Neural cell (in vitro differentiated cells): Measurements from ENCODE around the gene RAB28.

ENCODE experiments used
- CTCF ChIP-seq: fragments of 450-650 bp; IDR thresholded peaks from 2 replicates; pipeline ENCODE4 v1.5.1; 2014; ENCODE audit warnings: antibody characterized with exemption, mild to moderate bottlenecking, moderate library complexity; ENCODE audit not compliant: poor library complexity, severe bottlenecking
- EP300 ChIP-seq: fragments of 450-650 bp; conservative IDR thresholded peaks from 2 replicates; pipeline ENCODE4 v1.6.1; 2014; ENCODE audit warnings: antibody characterized with exemption, mild to moderate bottlenecking, moderate library complexity; ENCODE audit not compliant: poor library complexity, severe bottlenecking
- EZH2 ChIP-seq: fragments of 200-600, 300-800 bp; shearing (Covaris generic), sonication (generic); IDR thresholded peaks from 2 replicates; pipeline ENCODE4 v1.6.1; 2014; ENCODE audit warnings: antibody characterized with exemption, low read length, borderline replicate concordance, mild to moderate bottlenecking; ENCODE audit not compliant: insufficient read depth, poor library complexity, severe bottlenecking
- MXI1 ChIP-seq: fragments of 450-650 bp; conservative IDR thresholded peaks from 2 replicates; pipeline ENCODE4 v1.6.1; 2014; ENCODE audit warnings: antibody characterized with exemption, mild to moderate bottlenecking; ENCODE audit not compliant: poor library complexity, severe bottlenecking
- RAD21 ChIP-seq: fragments of 450-650 bp; conservative IDR thresholded peaks from 2 replicates; pipeline ENCODE4 v1.6.1; 2014; ENCODE audit warnings: antibody characterized with exemption, mild to moderate bottlenecking, moderate library complexity
- REST ChIP-seq: IDR thresholded peaks from 2 replicates; pipeline ENCODE4 v1.6.1; 2012; ENCODE audit warnings: borderline replicate concordance
- SMC3 ChIP-seq: fragments of 450-650 bp; conservative IDR thresholded peaks from 2 replicates; pipeline ENCODE4 v1.6.1; 2014; ENCODE audit warnings: antibody characterized with exemption, mild to moderate bottlenecking, moderate library complexity; ENCODE audit not compliant: poor library complexity
- TAF1 ChIP-seq: IDR thresholded peaks from 2 replicates; pipeline ENCODE4 v1.6.1; 2012; ENCODE audit warnings: low read depth

- no peak for TF ChIP-seq CTCF
- TF ChIP-seq MXI1 = no peak
- TF ChIP-seq EZH2 = no peak
- TF ChIP-seq RAD21 = no peak
- TF ChIP-seq REST = no peak
- no peak for TF ChIP-seq EP300
- no peak for TF ChIP-seq TAF1
- no peak for TF ChIP-seq SMC3
These were observed 41.6 kb upstream of the RAB28 start for GRCh38 chr4:13525606-13526281.
